ENCODE data around the gene HOXA6.

DNA sequence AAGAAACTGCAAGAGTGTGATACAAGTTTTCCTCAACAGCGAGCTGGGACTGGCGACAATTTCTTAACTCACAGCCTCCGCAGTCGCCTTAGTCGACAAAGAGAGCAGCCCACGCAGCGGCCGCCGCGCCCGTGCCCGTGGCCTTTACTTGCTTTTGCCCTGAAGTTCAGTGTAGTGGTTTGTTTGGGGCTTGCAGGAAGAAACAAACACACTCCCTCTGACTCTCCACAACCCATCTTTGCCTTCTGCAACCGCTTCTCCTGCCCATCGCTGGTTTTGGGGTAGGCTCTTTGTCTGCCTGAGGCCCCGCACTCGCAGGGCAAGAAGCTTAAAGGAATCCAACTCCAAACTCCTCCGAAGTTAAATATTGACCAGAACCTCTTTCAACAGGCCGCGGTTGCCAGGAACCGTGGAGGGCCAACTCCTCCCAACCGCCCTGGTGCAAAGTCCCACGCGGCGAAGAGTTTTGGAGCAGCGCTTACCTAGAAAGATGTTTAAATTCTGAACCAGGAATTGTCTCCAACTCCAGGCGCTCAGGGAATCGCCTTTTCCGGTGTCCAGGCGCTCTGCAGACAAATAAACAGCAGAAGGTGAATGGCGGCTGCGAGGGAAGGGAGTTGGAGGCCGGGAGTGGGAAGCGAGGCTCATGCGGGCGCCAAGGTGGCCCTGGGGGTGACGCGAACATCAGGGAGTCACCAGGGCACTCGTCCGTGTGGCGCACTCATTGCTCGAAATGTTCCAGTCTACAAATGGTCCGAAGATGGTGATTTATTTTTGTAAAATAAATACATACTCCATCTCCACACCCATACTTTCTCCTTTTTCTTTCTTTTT is 25.3 kb downstream of the HOXA6 start:
- TF ChIP-seq CTCF (IDR thresholded peaks at IDR 0.05): no peak
- TF ChIP-seq ZFX (IDR thresholded peaks at IDR 0.05; ENCODE audit: borderline replicate concordance): no peak

Data from 22Rv1 (cell line).